ENCODE results near the gene DST. TPM values are rescaled to one million over a fixed set of nuclear protein-coding genes. Genes with fewer than 3 reads are reported as not detected.
A peak's percentile ranks its signal among the peaks of the same experiment; 100 is the strongest.

The DST gene
- total and polyA plus RNA-seq, 7 donors: 62.5 to 791 (median 495) TPM

- Histone ChIP-seq H3K4me1 (peaks cover 0 to 64% (median 50%) of the 10 kb centered on the region in 4 donors), H3K27me3 (no peaks in the 10 kb centered on the region), H3K27ac (peak overlapping the region in 1 of 4 donors; percentile 33), H3K4me3 (no peak overlapping the region), H3K36me3 (no peaks in the 10 kb centered on the region), H3K9me3 (no peaks in the 10 kb centered on the region)
- DNase-seq: no peak
- TF ChIP-seq, protein P1, sequence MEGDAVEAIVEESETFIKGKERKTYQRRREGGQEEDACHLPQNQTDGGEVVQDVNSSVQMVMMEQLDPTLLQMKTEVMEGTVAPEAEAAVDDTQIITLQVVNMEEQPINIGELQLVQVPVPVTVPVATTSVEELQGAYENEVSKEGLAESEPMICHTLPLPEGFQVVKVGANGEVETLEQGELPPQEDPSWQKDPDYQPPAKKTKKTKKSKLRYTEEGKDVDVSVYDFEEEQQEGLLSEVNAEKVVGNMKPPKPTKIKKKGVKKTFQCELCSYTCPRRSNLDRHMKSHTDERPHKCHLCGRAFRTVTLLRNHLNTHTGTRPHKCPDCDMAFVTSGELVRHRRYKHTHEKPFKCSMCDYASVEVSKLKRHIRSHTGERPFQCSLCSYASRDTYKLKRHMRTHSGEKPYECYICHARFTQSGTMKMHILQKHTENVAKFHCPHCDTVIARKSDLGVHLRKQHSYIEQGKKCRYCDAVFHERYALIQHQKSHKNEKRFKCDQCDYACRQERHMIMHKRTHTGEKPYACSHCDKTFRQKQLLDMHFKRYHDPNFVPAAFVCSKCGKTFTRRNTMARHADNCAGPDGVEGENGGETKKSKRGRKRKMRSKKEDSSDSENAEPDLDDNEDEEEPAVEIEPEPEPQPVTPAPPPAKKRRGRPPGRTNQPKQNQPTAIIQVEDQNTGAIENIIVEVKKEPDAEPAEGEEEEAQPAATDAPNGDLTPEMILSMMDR (IDR thresholded peaks at IDR 0.05): no peak
- TF ChIP-seq POLR2AphosphoS5 (IDR thresholded peaks at IDR 0.05) (no peak), POLR2A (IDR thresholded peaks at IDR 0.05) (no peak), EP300 (IDR thresholded peaks at IDR 0.05) (no peak)
- intact Hi-C loops (cut with DNase I): no loop called here
- WGBS, 2 donors: 86 to 88% methylated on average over 5 of the region's 5 CpGs
Measured at GRCh38 chr6:56658326-56658725, 15.6 kb upstream of the DST start.

GRCh38 chr6:56657354-56657753 lies 14.7 kb upstream of the DST start:
- Histone ChIP-seq H3K36me3 (no peaks in the 10 kb centered on the region), H3K9me3 (no peaks in the 10 kb centered on the region), H3K4me1 (peaks cover 0 to 68% (median 58%) of the 10 kb centered on the region in 4 donors), H3K4me3 (no peak overlapping the region), H3K27me3 (no peaks in the 10 kb centered on the region), H3K27ac (no peak overlapping the region)
- no peak for DNase-seq
- WGBS, 2 donors: 62 to 91% methylated on average over 3 of the region's 3 CpGs
- intact Hi-C loops (cut with DNase I): no loop called here
- no peak for TF ChIP-seq POLR2A (IDR thresholded peaks at IDR 0.05)

DNA sequence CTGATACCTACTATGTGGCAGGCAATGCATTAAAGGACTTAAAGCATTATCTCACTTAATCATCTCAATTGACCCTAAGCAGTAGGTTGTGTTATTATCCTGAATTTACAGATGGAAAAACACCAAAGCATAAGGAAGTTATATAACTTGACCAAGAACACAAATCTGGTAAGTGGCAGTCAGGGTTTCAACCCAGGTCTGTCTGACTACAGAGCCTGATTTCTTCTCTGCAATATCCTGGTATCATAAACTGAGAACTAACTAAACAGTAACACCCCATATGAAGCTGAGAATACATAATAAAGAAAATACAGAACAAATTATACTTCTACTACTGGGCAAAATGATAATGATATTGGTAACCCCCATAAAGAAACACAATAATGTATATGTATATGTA lies 13.8 kb upstream of the DST start:
- TF ChIP-seq, protein P1 (IDR thresholded peaks at IDR 0.05): no peak
- TF ChIP-seq POLR2AphosphoS5 (IDR thresholded peaks at IDR 0.05) (no peak), EP300 (IDR thresholded peaks at IDR 0.05) (no peak), POLR2A (IDR thresholded peaks at IDR 0.05) (no peak)

GRCh38 chr6:56655996-56656395 lies 13.3 kb upstream of the DST start:
- H3K4me3 ChIP-seq: no peak overlapping the region
- DNase-seq: no peak
- peak overlapping the region in 1 of 4 donors; percentile 2 for H3K27ac ChIP-seq
- no peaks in the 10 kb centered on the region for H3K9me3 ChIP-seq
- H3K4me1 ChIP-seq: peaks cover 0 to 69% (median 58%) of the 10 kb centered on the region in 4 donors
- TF ChIP-seq POLR2A (IDR thresholded peaks at IDR 0.05) (no peak), POLR2AphosphoS5 (IDR thresholded peaks at IDR 0.05) (no peak), EP300 (IDR thresholded peaks at IDR 0.05) (no peak)
- TF ChIP-seq, protein P1 (IDR thresholded peaks at IDR 0.05): no peak
- no peaks in the 10 kb centered on the region for H3K27me3 ChIP-seq
- intact Hi-C loops (cut with DNase I): no loop called here
- 14 to 47% methylated on average over 4 of the region's 4 CpGs for WGBS, 2 donors
- no peaks in the 10 kb centered on the region for H3K36me3 ChIP-seq

More for the DNA sequence above, 13.8 kb upstream of the DST start:
- no peaks in the 10 kb centered on the region for H3K36me3 ChIP-seq
- DNase-seq: no peak
- H3K4me1 ChIP-seq: peaks cover 0 to 74% (median 61%) of the 10 kb centered on the region in 4 donors
- intact Hi-C loops (cut with DNase I): no loop called here
- H3K9me3 ChIP-seq: no peaks in the 10 kb centered on the region
- H3K27me3 ChIP-seq: no peaks in the 10 kb centered on the region
- peak overlapping the region in 1 of 4 donors; percentile 2 for H3K27ac ChIP-seq
- no peak overlapping the region for H3K4me3 ChIP-seq

GRCh38 chr6:56655249-56655648 lies 12.6 kb upstream of the DST start:
- H3K9me3 ChIP-seq: no peaks in the 10 kb centered on the region
- intact Hi-C loops (cut with DNase I): no loop called here
- peak overlapping the region in 1 of 4 donors; percentile 2 for H3K27ac ChIP-seq
- TF ChIP-seq EP300 (IDR thresholded peaks at IDR 0.05) (no peak), POLR2AphosphoS5 (IDR thresholded peaks at IDR 0.05) (no peak), POLR2A (IDR thresholded peaks at IDR 0.05) (no peak)
- TF ChIP-seq, protein P1 (IDR thresholded peaks at IDR 0.05): no peak
- no peak for DNase-seq
- no peaks in the 10 kb centered on the region for H3K27me3 ChIP-seq
- 71 to 77% methylated on average over 1 of the region's 1 CpG for WGBS, 2 donors
- peaks cover 0 to 62% (median 54%) of the 10 kb centered on the region in 4 donors for H3K4me1 ChIP-seq
- no peak overlapping the region for H3K4me3 ChIP-seq
- peaks cover 0 to 5% (median 0%) of the 10 kb centered on the region in 4 donors for H3K36me3 ChIP-seq
